Pancreas (tissue), 10 donors: ENCODE data around the gene AGO3. TPM values are rescaled to one million over a fixed set of nuclear protein-coding genes. Genes with fewer than 3 reads are reported as not detected.
"Not testable (repeated sequence)": the region's sequence is repeated elsewhere in the genome, so short reads cannot be mapped to it uniquely, and the experiment has no call there.

Experiments used
- ATAC-seq, 4 donors: fragments of 200-7000 bp; cut with Tn5 transposase; one replicate each; pipeline versions ENCODE4 v1.8.0 to v1.9.1; 2020; ENCODE audit warnings: mild to moderate bottlenecking in 4 of 4, moderate library complexity in 4 of 4
- DNase-seq, 6 donors: peaks; one replicate each; pipeline ENCODE4 v3.0.0-alpha.2; 2020
- FAIRE-seq: peaks from 2 replicates; lab custom pipeline; 2012; peaks lifted over from hg19 to GRCh38; lab: Jason Lieb, UNC
- H3K27ac ChIP-seq, 4 donors: fragments of 200-600 bp; sonication (generic); 1 replicate in 3 of 4; 2 replicates in 1 of 4; pipeline versions ENCODE4 v1.5.0 to v1.8.0; 2020
- H3K27me3 ChIP-seq, 4 donors: fragments of 200-600 bp; one replicate each; pipeline ENCODE4 v1.8.0; 2021
- H3K36me3 ChIP-seq, 3 donors: fragments of 200-600 bp; sonication (generic) in 1 of 3; one replicate each; pipeline versions ENCODE4 v1.5.0 to v1.8.0; 2020 to 2021
- H3K4me1 ChIP-seq, 3 donors: fragments of 200-600 bp; one replicate each; pipeline ENCODE4 v1.8.0; 2021
- H3K4me3 ChIP-seq, 4 donors: fragments of 200-600 bp; sonication (generic) in 2 of 4; one replicate each; pipeline versions ENCODE4 v1.5.0 to v1.8.0; 2020 to 2021
- H3K9me3 ChIP-seq, 4 donors: fragments of 200-600 bp; one replicate each; pipeline ENCODE4 v1.8.0; 2021
- CTCF ChIP-seq, 4 donors: fragments of 200-600 bp; sonication (generic) in 3 of 4; IDR thresholded peaks; one replicate each; pipeline versions ENCODE4 v1.5.0 to v1.8.0; 2021; ENCODE audit warnings: antibody characterized with exemption in 4 of 4
- WGBS, 2 donors: extraction: QIAGEN DNeasy Blood & Tissue Kit; methylation state at CpG; one replicate each; pipeline ENCODE4 v1.1.7; 2013; 5-methylcytosine and 5-hydroxymethylcytosine counted together
- intact Hi-C, 3 donors: fragments of 100-400 bp; cut with DNase I; formaldehyde crosslinking; loops; one replicate each; pipeline versions ENCODE4 v1.11.1 to v1.14.2; 2022
- polyA plus RNA-seq, 2 donors: library from polyadenylated mRNA; stranded (reverse); fragments of 200-250 nt; gene quantifications; one replicate each; pipeline ENCODE4 v1.2.3, GENCODE V29; 2013
- total RNA-seq, 6 donors: library from RNA; stranded (reverse); fragmentation: NEBNext Ultra II Directional in 4 of 6; extraction: Animal tissue kit (Norgen Biotek cat#: 25700) in 4 of 6; gene quantifications; one replicate each; pipeline versions ENCODE4 v1.2.1 to v1.2.4, GENCODE V29; 2021 to 2023
- donor health status: healthy with polysubstance abuse.
- donor health status: DM: no; HTN: no; CAD: no; lungs with moderate emphysema.
- donor health status: DM: no; HTN: no; CAD: no.
- donor health status: control.
- donor health status: control.
- donor health status: Bipolar disorder and iron deficiency.
- donor health status: DM: yes; HTN: yes; CAD: no.
- donor health status: DM: no; HTN: no; CAD: no.
- donor health status: DM: no; HTN: no; CAD: no.
- donor health status: DM: yes; HTN: yes; CAD: no.

The AGO3 gene
- total and polyA plus RNA-seq, 8 donors, result 2.2 to 16.6 (median 9.5) TPM

GRCh38 chr1:35971601-35972000 is 40.7 kb downstream of the AGO3 start:
- H3K4me3 ChIP-seq, result no peak overlapping the region
- DNase-seq (no peak), FAIRE-seq (no peak), ATAC-seq (no peak)
- H3K27me3 ChIP-seq, result no peaks in the 10 kb centered on the region
- H3K9me3 ChIP-seq, result no peaks in the 10 kb centered on the region
- 91 to 97% methylated on average over 2 of the region's 2 CpGs for WGBS, 2 donors
- H3K27ac ChIP-seq, result no peak overlapping the region
- TF ChIP-seq CTCF (IDR thresholded peaks at IDR 0.05), result no peak
- intact Hi-C loops, result no loop called here
- peaks cover 0 to 8% (median 0%) of the 10 kb centered on the region in 3 donors for H3K36me3 ChIP-seq
- no peaks in the 10 kb centered on the region for H3K4me1 ChIP-seq

DNA sequence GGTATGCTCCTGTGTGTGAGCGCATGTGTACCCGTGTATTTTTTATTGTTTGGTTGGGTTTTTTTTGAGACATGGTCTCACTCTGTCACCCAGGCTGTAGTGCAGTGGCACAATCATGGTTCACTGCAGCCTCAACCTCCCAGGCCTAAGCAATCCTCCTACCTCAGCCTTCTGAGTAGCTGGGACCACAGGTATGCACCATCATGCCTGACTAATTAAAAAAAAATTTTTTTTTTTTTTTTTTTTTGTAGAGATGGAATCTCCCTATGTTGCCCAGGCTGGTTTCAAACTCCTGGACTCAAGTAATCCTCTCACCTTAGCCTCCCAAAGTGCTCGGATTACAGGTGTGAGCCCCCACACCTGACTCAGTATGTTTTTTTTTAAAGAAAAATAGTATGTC is 41.7 kb downstream of the AGO3 start:
- ATAC-seq, H3K27ac ChIP-seq, intact Hi-C loops, H3K27me3 ChIP-seq, DNase-seq, FAIRE-seq, H3K4me1 ChIP-seq, H3K36me3 ChIP-seq, H3K4me3 ChIP-seq, H3K9me3 ChIP-seq: not testable (repeated sequence)
- 93 to 97% methylated on average over 3 of the region's 3 CpGs for WGBS, 2 donors

DNA sequence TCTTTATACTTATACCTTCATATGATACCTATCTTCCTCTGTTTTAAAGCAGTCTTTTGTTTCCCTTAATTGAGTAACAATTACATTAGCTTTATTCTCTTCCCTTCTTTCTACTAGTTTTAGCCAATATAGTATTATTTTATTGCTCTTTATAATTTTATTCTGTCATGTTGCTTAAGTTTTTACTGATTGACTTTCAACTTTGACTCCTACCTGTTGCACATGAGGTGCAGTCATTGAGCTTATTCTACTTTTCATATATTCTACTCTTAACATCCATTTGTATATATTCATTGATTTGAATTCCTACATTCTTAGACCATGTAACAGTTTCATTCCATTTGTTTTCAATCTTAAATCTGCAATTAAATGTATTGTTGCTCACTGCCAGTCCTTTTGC is 49.2 kb downstream of the AGO3 start:
- no peak overlapping the region for H3K27ac ChIP-seq
- no peak for DNase-seq
- TF ChIP-seq CTCF (IDR thresholded peaks at IDR 0.05), result no peak
- H3K4me3 ChIP-seq, result no peak overlapping the region
- no peak for FAIRE-seq
- intact Hi-C loops, result no loop called here
- ATAC-seq, result no peak
- no peaks in the 10 kb centered on the region for H3K4me1 ChIP-seq
- no peaks in the 10 kb centered on the region for H3K36me3 ChIP-seq
- no peaks in the 10 kb centered on the region for H3K9me3 ChIP-seq
- no peaks in the 10 kb centered on the region for H3K27me3 ChIP-seq

GRCh38 chr1:35988237-35988636 is 57.3 kb downstream of the AGO3 start:
- Histone ChIP-seq H3K27ac (no peak overlapping the region), H3K9me3 (no peaks in the 10 kb centered on the region), H3K4me1 (no peaks in the 10 kb centered on the region), H3K36me3 (no peaks in the 10 kb centered on the region), H3K4me3 (no peak overlapping the region), H3K27me3 (no peaks in the 10 kb centered on the region)
- DNase-seq (no peak), FAIRE-seq (no peak), ATAC-seq (no peak)
- intact Hi-C loops, result no loop called here
- no peak for TF ChIP-seq CTCF (IDR thresholded peaks at IDR 0.05)
- WGBS, 2 donors, result 97% methylated on average over 1 of the region's 1 CpG

DNA sequence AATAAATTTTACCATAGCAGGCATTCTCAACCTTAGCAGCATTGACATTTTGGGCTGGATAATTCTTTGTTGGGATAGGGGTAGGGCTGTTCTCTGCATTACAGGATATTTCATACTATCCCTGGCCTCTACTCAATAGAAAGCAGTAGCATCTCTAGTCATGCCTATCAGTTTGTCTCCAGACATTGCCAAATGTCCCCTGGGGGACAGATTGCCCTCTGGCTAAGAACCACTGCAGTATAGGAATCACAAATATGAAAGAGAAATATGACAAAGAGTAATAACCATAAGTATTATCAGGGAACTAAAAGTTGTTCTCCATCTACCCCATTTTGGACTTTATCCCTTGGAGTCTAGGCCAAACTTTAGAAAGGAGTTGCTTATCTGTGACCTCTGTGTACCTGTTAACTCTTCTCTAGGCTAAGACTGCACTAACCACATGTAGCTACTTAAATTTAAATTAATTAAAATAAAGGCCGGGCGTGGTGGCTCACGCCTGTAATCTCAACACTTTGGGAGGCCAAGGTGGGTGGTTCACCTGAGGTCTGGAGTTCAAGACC is 76.1 kb downstream of the AGO3 start:
- 98 to 99% methylated on average over 3 of the region's 3 CpGs for WGBS, 2 donors
- Histone ChIP-seq H3K36me3 (peaks cover 0 to 10% (median 0%) of the 10 kb centered on the region in 3 donors), H3K27ac (no peak overlapping the region), H3K27me3 (no peaks in the 10 kb centered on the region), H3K9me3 (no peaks in the 10 kb centered on the region), H3K4me1 (no peaks in the 10 kb centered on the region), H3K4me3 (no peak overlapping the region)
- intact Hi-C loops, result no loop called here
- TF ChIP-seq CTCF (IDR thresholded peaks at IDR 0.05), result no peak
- no peak for DNase-seq
- no peak for ATAC-seq
- FAIRE-seq, result no peak
